ENCODE results near the gene FRMD1. TPM values are rescaled to one million over a fixed set of nuclear protein-coding genes. Genes with fewer than 3 reads are reported as not detected.

FRMD1 gene
- total RNA-seq, 1 donor from 2014 or later: not detected

GRCh38 chr6:168056892-168057527 lies 22.0 kb downstream of the FRMD1 start:
- intact Hi-C loops (cut with micrococcal nuclease): no loop called here

GRCh38 chr6:168055696-168056489 lies 23.1 kb downstream of the FRMD1 start:
- intact Hi-C loops (cut with micrococcal nuclease): no loop called here

GRCh38 chr6:168054765-168055560 lies 24.0 kb downstream of the FRMD1 start:
- intact Hi-C loops (cut with micrococcal nuclease): no loop called here

- intact Hi-C loops (cut with micrococcal nuclease): no loop called here
Measured at GRCh38 chr6:168053957-168054471, 25.0 kb downstream of the FRMD1 start.

- intact Hi-C loops (cut with micrococcal nuclease): no loop called here
Measured at GRCh38 chr6:168053086-168053956, 25.7 kb downstream of the FRMD1 start.

GRCh38 chr6:168052291-168052891 lies 26.6 kb downstream of the FRMD1 start:
- intact Hi-C loops (cut with micrococcal nuclease): no loop called here

GRCh38 chr6:168051648-168052047 lies 27.4 kb downstream of the FRMD1 start:
- intact Hi-C loops (cut with micrococcal nuclease): no loop called here

- intact Hi-C loops (cut with micrococcal nuclease): no loop called here
Measured at GRCh38 chr6:168050881-168051586, 28.0 kb downstream of the FRMD1 start.

GRCh38 chr6:168050225-168050880 lies 28.7 kb downstream of the FRMD1 start:
- intact Hi-C loops (cut with micrococcal nuclease): no loop called here

GRCh38 chr6:168049706-168050224 lies 29.2 kb downstream of the FRMD1 start:
- intact Hi-C loops (cut with micrococcal nuclease): no loop called here

GRCh38 chr6:168049277-168049676 lies 29.7 kb downstream of the FRMD1 start:
- intact Hi-C loops (cut with micrococcal nuclease): no loop called here

GRCh38 chr6:168048724-168049025 lies 30.3 kb downstream of the FRMD1 start:
- intact Hi-C loops (cut with micrococcal nuclease): no loop called here

GRCh38 chr6:168047841-168048723 lies 30.9 kb downstream of the FRMD1 start:
- intact Hi-C loops (cut with micrococcal nuclease): no loop called here

- intact Hi-C loops (cut with micrococcal nuclease): no loop called here
Measured at GRCh38 chr6:168046696-168047095, 32.3 kb downstream of the FRMD1 start.

- intact Hi-C loops (cut with micrococcal nuclease): no loop called here
Measured at GRCh38 chr6:168045706-168046620, 33.0 kb downstream of the FRMD1 start.

- intact Hi-C loops (cut with micrococcal nuclease): no loop called here
Measured at GRCh38 chr6:168045141-168045691, 33.8 kb downstream of the FRMD1 start.

Measured in T-helper 2 cell treated with Interferon-gamma antibody and Interleukin-4, amounts not matched to agents 100 ng/mL and 5 ng/mL, for 36 hours (primary cell).